Prostate gland (tissue), 2 donors: Measurements from ENCODE around the gene PKN3.

Experiments
- CTCF ChIP-seq, 4 experiments: fragments of 200-600 bp in 2 of 4; fragments of 450-650 bp in 2 of 4; sonication (generic) in 2 of 4; IDR thresholded peaks; 1 replicate in 3 of 4; 2 replicates in 1 of 4; pipeline ENCODE4 v1.5.1; 2016 to 2019; ENCODE audit warnings: antibody characterized with exemption in 4 of 4, mild to moderate bottlenecking in 2 of 4, moderate library complexity in 2 of 4
- POLR2A ChIP-seq: fragments of 450-650 bp; IDR thresholded peaks from one replicate; pipeline ENCODE4 v1.6.1; 2016; ENCODE audit warnings: antibody characterized with exemption, mild to moderate bottlenecking
- POLR2AphosphoS5 ChIP-seq: sonication (generic); formaldehyde crosslinking; IDR thresholded peaks from one replicate; pipeline ENCODE4 v1.6.1; 2017; ENCODE audit warnings: antibody characterized with exemption

DNA sequence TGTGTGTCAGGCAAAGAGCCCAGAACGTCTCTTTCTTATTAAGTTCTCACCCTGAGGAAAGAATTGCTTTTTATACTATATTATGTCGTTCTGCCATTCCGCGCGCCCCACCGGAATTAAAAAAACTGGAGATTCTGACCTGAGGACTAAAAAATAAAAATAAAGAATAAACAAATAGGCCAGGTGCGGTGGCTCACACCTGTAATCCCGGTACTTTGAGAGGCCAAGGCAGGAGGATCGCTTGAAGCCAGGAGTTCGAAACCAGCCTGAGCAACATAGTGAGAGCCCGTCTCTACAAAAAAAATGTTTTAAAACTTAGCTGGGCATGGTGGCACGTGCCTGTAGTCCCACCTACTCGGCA lies 45.0 kb upstream of the PKN3 start:
- TF ChIP-seq POLR2A (no peak), CTCF (IDR thresholded peaks at IDR 0.05) (no peak), POLR2AphosphoS5 (no peak)
